ENCODE measurements around the gene SRD5A1. TPM values are rescaled to one million over a fixed set of nuclear protein-coding genes. Genes with fewer than 3 reads are reported as not detected.

The SRD5A1 gene
- total RNA-seq, 1 experiment from 2014 or later, result 29.9 TPM

DNA sequence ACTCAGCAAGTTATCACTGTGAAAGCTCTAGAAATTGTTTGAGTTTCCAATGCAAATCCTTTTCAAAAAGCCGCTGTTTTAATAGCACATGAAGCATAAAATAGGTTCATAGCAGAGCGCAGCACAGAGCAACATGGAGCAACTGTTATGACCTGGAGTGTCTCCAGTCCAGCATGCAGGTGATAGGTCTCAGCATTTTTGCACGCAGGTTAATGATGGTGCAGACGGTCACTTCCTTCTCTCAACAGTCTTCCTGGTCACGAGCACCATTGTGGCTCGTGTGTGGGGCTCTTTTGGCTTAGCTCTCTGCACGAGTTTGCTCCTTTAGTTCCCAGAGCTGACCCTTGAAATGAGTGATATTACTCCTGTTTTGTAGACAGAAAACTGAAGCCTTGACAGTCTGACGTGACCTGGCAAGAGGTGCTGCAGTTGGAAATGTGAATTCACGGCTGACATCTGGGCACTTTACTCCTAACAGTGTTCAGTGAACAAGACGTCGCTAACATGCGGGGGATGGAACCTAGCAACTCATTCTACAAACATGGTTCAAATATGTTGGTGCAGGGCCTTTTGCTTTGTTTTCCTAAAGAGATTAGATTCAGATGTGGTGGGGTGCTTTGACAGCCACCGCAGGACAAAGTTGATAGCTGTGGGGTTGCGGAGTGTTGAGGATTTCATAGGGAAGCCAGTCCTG lies 90.0 kb downstream of the SRD5A1 start:
- H2BK20ac ChIP-seq (ENCODE audit: low read depth, low read length, poor library complexity, severe bottlenecking), result no peak overlapping the region
- no peak overlapping the region for H3K56ac ChIP-seq (ENCODE audit: insufficient read length, low read depth, low read length)
- WGBS (ENCODE audit: extremely low coverage, insufficient read length, low lambda C conversion rate), result no CpG with 5 or more reads among the region's 14 CpGs
- H3K9ac ChIP-seq (ENCODE audit: extremely low read depth, insufficient read length, low read length), result no peak overlapping the region
- H3K79me1 ChIP-seq (ENCODE audit: insufficient read depth, low read depth, low read length, poor library complexity, severe bottlenecking), result peaks cover under 1% of the 10 kb centered on the region
- DNase-seq, result no peak
- no peak overlapping the region for H3K4ac ChIP-seq (ENCODE audit: low read depth, low read length)
- H2BK5ac ChIP-seq (ENCODE audit: insufficient read length, low read length), result no peak overlapping the region
- H4K20me1 ChIP-seq (ENCODE audit: control insufficient read depth, insufficient read depth, insufficient read length), result peaks cover 2% of the 10 kb centered on the region
- H3K4me1 Mint-ChIP-seq, result peaks cover 53 to 67% of the 10 kb centered on the region in 2 experiments
- no peak overlapping the region for H4K5ac ChIP-seq (ENCODE audit: insufficient read length, low read depth, low read length)
- no peak overlapping the region for H3K27ac ChIP-seq (ENCODE audit: insufficient read length, low read depth, low read length)
- H3K27me3 ChIP-seq (ENCODE audit: insufficient read depth, low read length), result no peaks in the 10 kb centered on the region
- H3T11ph ChIP-seq (ENCODE audit: low read length), result no peak overlapping the region
- peaks cover 8 to 15% (median 11%) of the 10 kb centered on the region in 3 experiments for H3K36me3 Mint-ChIP-seq (ENCODE audit: insufficient read depth in 1 of 3, low read depth in 3 of 3)
- H3K4me1 ChIP-seq (ENCODE audit: insufficient read depth, low read length), result no peaks in the 10 kb centered on the region
- no peaks in the 10 kb centered on the region for H3K23me2 ChIP-seq (ENCODE audit: insufficient read length, low read depth, low read length, poor library complexity, severe bottlenecking)
- H3K9me3 Mint-ChIP-seq, result no peaks in the 10 kb centered on the region
- no peak overlapping the region for H2AFZ ChIP-seq (ENCODE audit: low read length)
- no peak overlapping the region for H4K8ac ChIP-seq (replicated peaks; ENCODE audit: insufficient read length, low read depth, low read length)
- no peak overlapping the region for H2BK12ac ChIP-seq (ENCODE audit: insufficient read length, low read depth, low read length)
- H2AK5ac ChIP-seq (ENCODE audit: insufficient read length, low read length), result no peak overlapping the region
- H3K18ac ChIP-seq (ENCODE audit: insufficient read length, low read depth, low read length), result no peak overlapping the region
- H4K91ac ChIP-seq (ENCODE audit: insufficient read length, low read depth, low read length), result no peak overlapping the region
- no peak overlapping the region; a peak in 1 of 5 replicates for H3K4me3 Mint-ChIP-seq
- no peak overlapping the region for H3K4me2 ChIP-seq (ENCODE audit: insufficient read depth, insufficient read length, low read length)
- peaks cover 36% of the 10 kb centered on the region; the same call in 1 of the 2 replicates for H3K79me2 ChIP-seq (ENCODE audit: insufficient read depth, low read length)
- H2BK15ac ChIP-seq (ENCODE audit: low read depth, low read length), result no peak overlapping the region
- no peaks in the 10 kb centered on the region for H3K9me3 ChIP-seq (ENCODE audit: control insufficient read depth, low read depth, low read length)
- no peaks in the 10 kb centered on the region for H3K27me3 Mint-ChIP-seq (ENCODE audit: low read depth)
- H3K27ac Mint-ChIP-seq, result peak overlapping the region; percentile 9 to 55 (median 21); a peak in 1 of 7 replicates
- TF ChIP-seq, protein P1, sequence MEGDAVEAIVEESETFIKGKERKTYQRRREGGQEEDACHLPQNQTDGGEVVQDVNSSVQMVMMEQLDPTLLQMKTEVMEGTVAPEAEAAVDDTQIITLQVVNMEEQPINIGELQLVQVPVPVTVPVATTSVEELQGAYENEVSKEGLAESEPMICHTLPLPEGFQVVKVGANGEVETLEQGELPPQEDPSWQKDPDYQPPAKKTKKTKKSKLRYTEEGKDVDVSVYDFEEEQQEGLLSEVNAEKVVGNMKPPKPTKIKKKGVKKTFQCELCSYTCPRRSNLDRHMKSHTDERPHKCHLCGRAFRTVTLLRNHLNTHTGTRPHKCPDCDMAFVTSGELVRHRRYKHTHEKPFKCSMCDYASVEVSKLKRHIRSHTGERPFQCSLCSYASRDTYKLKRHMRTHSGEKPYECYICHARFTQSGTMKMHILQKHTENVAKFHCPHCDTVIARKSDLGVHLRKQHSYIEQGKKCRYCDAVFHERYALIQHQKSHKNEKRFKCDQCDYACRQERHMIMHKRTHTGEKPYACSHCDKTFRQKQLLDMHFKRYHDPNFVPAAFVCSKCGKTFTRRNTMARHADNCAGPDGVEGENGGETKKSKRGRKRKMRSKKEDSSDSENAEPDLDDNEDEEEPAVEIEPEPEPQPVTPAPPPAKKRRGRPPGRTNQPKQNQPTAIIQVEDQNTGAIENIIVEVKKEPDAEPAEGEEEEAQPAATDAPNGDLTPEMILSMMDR (conservative IDR thresholded peaks at IDR 0.05), result no peak
- H3K23ac ChIP-seq (ENCODE audit: insufficient read length, low read depth, low read length), result no peak overlapping the region
- H3K14ac ChIP-seq (ENCODE audit: insufficient read depth, low read length), result no peak overlapping the region
- H2BK120ac ChIP-seq (ENCODE audit: low read depth, low read length, poor library complexity, severe bottlenecking), result no peak overlapping the region

All from H9 (cell line).